ENCODE measurements around the gene DIP2B.
"Not testable (repeated sequence)": the region's sequence is repeated elsewhere in the genome, so short reads cannot be mapped to it uniquely, and the experiment has no call there.

Gene DIP2B

GRCh38 chr12:50555471-50555885, 50.7 kb downstream of the DIP2B start:
- Histone ChIP-seq H3K27ac (ENCODE audit: insufficient read depth in 1 of 2, low read depth in 1 of 2, low read length in 2 of 2, poor library complexity in 1 of 2, severe bottlenecking in 2 of 2) (peak overlapping the region in 1 of 2 experiments; percentile 50), H3K36me3 (ENCODE audit: control insufficient read depth in 4 of 4, insufficient read depth in 4 of 4, low read length in 3 of 4) (peaks cover 0 to 7% (median 1%) of the 10 kb centered on the region in 4 experiments), H3K27me3 (replicated peaks in 2 of 5; ENCODE audit: control insufficient read depth in 4 of 5, insufficient read depth in 5 of 5, low read length in 4 of 5) (no peaks in the 10 kb centered on the region), H3K4me1 (ENCODE audit: control extremely low read depth in 1 of 4, control insufficient read depth in 4 of 4, insufficient read depth in 4 of 4, low read length in 3 of 4) (peaks cover 0 to 14% (median 7%) of the 10 kb centered on the region in 4 experiments), H3K4me3 (ENCODE audit: control insufficient read depth in 1 of 7, extremely low read depth in 1 of 7, insufficient read depth in 4 of 7, low read depth in 2 of 7, low read length in 6 of 7) (no peak overlapping the region), H3K9me3 (ENCODE audit: control extremely low read depth in 1 of 5, control insufficient read depth in 4 of 5, insufficient read depth in 2 of 5, low read depth in 1 of 5, low read length in 4 of 5) (no peaks in the 10 kb centered on the region)
- DNase-seq = no peak
- ChIA-PET CTCF (no interaction called here), POLR2A (no interaction called here)
- WGBS (ENCODE audit: insufficient coverage) = 90% methylated on average over 4 of the region's 4 CpGs

GRCh38 chr12:50556273-50556672, 51.5 kb downstream of the DIP2B start:
- CTCF ChIA-PET = no interaction called here
- no peak for DNase-seq
- 100% methylated on average over 5 of the region's 11 CpGs for WGBS (ENCODE audit: insufficient coverage)
- H3K27ac ChIP-seq (ENCODE audit: insufficient read depth in 1 of 2, low read depth in 1 of 2, low read length in 2 of 2, poor library complexity in 1 of 2, severe bottlenecking in 2 of 2) = no peak overlapping the region
- POLR2A ChIA-PET = no interaction called here
- peaks cover 0 to 12% (median 8%) of the 10 kb centered on the region in 4 experiments for H3K4me1 ChIP-seq (ENCODE audit: control extremely low read depth in 1 of 4, control insufficient read depth in 4 of 4, insufficient read depth in 4 of 4, low read length in 3 of 4)
- H3K4me3 ChIP-seq (ENCODE audit: control insufficient read depth in 1 of 7, extremely low read depth in 1 of 7, insufficient read depth in 4 of 7, low read depth in 2 of 7, low read length in 6 of 7) = no peak overlapping the region
- H3K27me3 ChIP-seq (replicated peaks in 2 of 5; ENCODE audit: control insufficient read depth in 4 of 5, insufficient read depth in 5 of 5, low read length in 4 of 5) = no peaks in the 10 kb centered on the region
- no peaks in the 10 kb centered on the region for H3K9me3 ChIP-seq (ENCODE audit: control extremely low read depth in 1 of 5, control insufficient read depth in 4 of 5, insufficient read depth in 2 of 5, low read depth in 1 of 5, low read length in 4 of 5)
- peaks cover 0 to 7% (median 1%) of the 10 kb centered on the region in 4 experiments for H3K36me3 ChIP-seq (ENCODE audit: control insufficient read depth in 4 of 4, insufficient read depth in 4 of 4, low read length in 3 of 4)

- H3K27ac ChIP-seq (ENCODE audit: insufficient read depth in 1 of 2, low read depth in 1 of 2, low read length in 2 of 2, poor library complexity in 1 of 2, severe bottlenecking in 2 of 2); POLR2A ChIA-PET; DNase-seq; H3K9me3 ChIP-seq (ENCODE audit: control extremely low read depth in 1 of 5, control insufficient read depth in 4 of 5, insufficient read depth in 2 of 5, low read depth in 1 of 5, low read length in 4 of 5); H3K27me3 ChIP-seq (replicated peaks in 2 of 5; ENCODE audit: control insufficient read depth in 4 of 5, insufficient read depth in 5 of 5, low read length in 4 of 5); H3K4me3 ChIP-seq (ENCODE audit: control insufficient read depth in 1 of 7, extremely low read depth in 1 of 7, insufficient read depth in 4 of 7, low read depth in 2 of 7, low read length in 6 of 7); H3K36me3 ChIP-seq (ENCODE audit: control insufficient read depth in 4 of 4, insufficient read depth in 4 of 4, low read length in 3 of 4): not testable (repeated sequence)
- CTCF ChIA-PET = interaction anchor here (1.4 kb wide), 1 partner anchor 9 kb away, joined by 4 read pairs; no protein-coding TSS in a partner anchor
- 96% methylated on average over 5 of the region's 7 CpGs for WGBS (ENCODE audit: insufficient coverage)
- H3K4me1 ChIP-seq (ENCODE audit: control extremely low read depth in 1 of 4, control insufficient read depth in 4 of 4, insufficient read depth in 4 of 4, low read length in 3 of 4) = peaks cover 0 to 11% (median 7%) of the 10 kb centered on the region in 4 experiments
Measured at GRCh38 chr12:50556796-50557195, 52.0 kb downstream of the DIP2B start.

- POLR2A ChIA-PET = no interaction called here
- no peaks in the 10 kb centered on the region for H3K9me3 ChIP-seq (ENCODE audit: control extremely low read depth in 1 of 5, control insufficient read depth in 4 of 5, insufficient read depth in 2 of 5, low read depth in 1 of 5, low read length in 4 of 5)
- H3K27me3 ChIP-seq (replicated peaks in 2 of 5; ENCODE audit: control insufficient read depth in 4 of 5, insufficient read depth in 5 of 5, low read length in 4 of 5) = no peaks in the 10 kb centered on the region
- DNase-seq = no peak
- peaks cover 0 to 7% (median 0%) of the 10 kb centered on the region in 4 experiments for H3K36me3 ChIP-seq (ENCODE audit: control insufficient read depth in 4 of 4, insufficient read depth in 4 of 4, low read length in 3 of 4)
- WGBS (ENCODE audit: insufficient coverage) = 86% methylated on average over 1 of the region's 2 CpGs
- CTCF ChIA-PET = interaction anchor here (1.4 kb wide), 1 partner anchor 10 kb away, joined by 4 read pairs; no protein-coding TSS in a partner anchor
- H3K4me3 ChIP-seq (ENCODE audit: control insufficient read depth in 1 of 7, extremely low read depth in 1 of 7, insufficient read depth in 4 of 7, low read depth in 2 of 7, low read length in 6 of 7) = no peak overlapping the region
- peaks cover 0 to 11% (median 7%) of the 10 kb centered on the region in 4 experiments for H3K4me1 ChIP-seq (ENCODE audit: control extremely low read depth in 1 of 4, control insufficient read depth in 4 of 4, insufficient read depth in 4 of 4, low read length in 3 of 4)
- H3K27ac ChIP-seq (ENCODE audit: insufficient read depth in 1 of 2, low read depth in 1 of 2, low read length in 2 of 2, poor library complexity in 1 of 2, severe bottlenecking in 2 of 2) = no peak overlapping the region
Measured at GRCh38 chr12:50557421-50557820, 52.6 kb downstream of the DIP2B start.

- peak in 1 of 3 donors; percentile 23 for DNase-seq
- peaks cover 0 to 3% (median 0%) of the 10 kb centered on the region in 4 experiments for H3K36me3 ChIP-seq (ENCODE audit: control insufficient read depth in 4 of 4, insufficient read depth in 4 of 4, low read length in 3 of 4)
- ChIA-PET POLR2A (no interaction called here), CTCF (no interaction called here)
- no peak overlapping the region for H3K27ac ChIP-seq (ENCODE audit: insufficient read depth in 1 of 2, low read depth in 1 of 2, low read length in 2 of 2, poor library complexity in 1 of 2, severe bottlenecking in 2 of 2)
- peaks cover 6 to 20% (median 13%) of the 10 kb centered on the region in 4 experiments for H3K4me1 ChIP-seq (ENCODE audit: control extremely low read depth in 1 of 4, control insufficient read depth in 4 of 4, insufficient read depth in 4 of 4, low read length in 3 of 4)
- WGBS (ENCODE audit: insufficient coverage) = no CpG with 5 or more reads among the region's 1 CpG
- H3K27me3 ChIP-seq (replicated peaks in 2 of 5; ENCODE audit: control insufficient read depth in 4 of 5, insufficient read depth in 5 of 5, low read length in 4 of 5) = no peaks in the 10 kb centered on the region
- H3K9me3 ChIP-seq (ENCODE audit: control extremely low read depth in 1 of 5, control insufficient read depth in 4 of 5, insufficient read depth in 2 of 5, low read depth in 1 of 5, low read length in 4 of 5) = no peaks in the 10 kb centered on the region
- H3K4me3 ChIP-seq (ENCODE audit: control insufficient read depth in 1 of 7, extremely low read depth in 1 of 7, insufficient read depth in 4 of 7, low read depth in 2 of 7, low read length in 6 of 7) = no peak overlapping the region
Measured at GRCh38 chr12:50558970-50559369, 54.2 kb downstream of the DIP2B start.

GRCh38 chr12:50562520-50563433, 58.0 kb downstream of the DIP2B start:
- CTCF ChIA-PET = interaction anchor here (0.8 to 2.9 kb wide), 8 partner anchors 9 to 69 kb away, joined by 3 to 9 read pairs (median 4); no protein-coding TSS in a partner anchor
- no peaks in the 10 kb centered on the region for H3K9me3 ChIP-seq (ENCODE audit: control extremely low read depth in 1 of 5, control insufficient read depth in 4 of 5, insufficient read depth in 2 of 5, low read depth in 1 of 5, low read length in 4 of 5)
- peaks cover 12 to 34% (median 23%) of the 10 kb centered on the region in 4 experiments for H3K4me1 ChIP-seq (ENCODE audit: control extremely low read depth in 1 of 4, control insufficient read depth in 4 of 4, insufficient read depth in 4 of 4, low read length in 3 of 4)
- POLR2A ChIA-PET = interaction anchor here (0.6 kb wide), 1 partner anchor 12 kb away, joined by 5 read pairs; no protein-coding TSS in a partner anchor
- no peak overlapping the region for H3K27ac ChIP-seq (ENCODE audit: insufficient read depth in 1 of 2, low read depth in 1 of 2, low read length in 2 of 2, poor library complexity in 1 of 2, severe bottlenecking in 2 of 2)
- H3K36me3 ChIP-seq (ENCODE audit: control insufficient read depth in 4 of 4, insufficient read depth in 4 of 4, low read length in 3 of 4) = no peaks in the 10 kb centered on the region
- no peak overlapping the region for H3K4me3 ChIP-seq (ENCODE audit: control insufficient read depth in 1 of 7, extremely low read depth in 1 of 7, insufficient read depth in 4 of 7, low read depth in 2 of 7, low read length in 6 of 7)
- 100% methylated on average over 3 of the region's 7 CpGs for WGBS (ENCODE audit: insufficient coverage)
- DNase-seq = peak; percentile 43 to 79 (median 58)
- no peaks in the 10 kb centered on the region for H3K27me3 ChIP-seq (replicated peaks in 2 of 5; ENCODE audit: control insufficient read depth in 4 of 5, insufficient read depth in 5 of 5, low read length in 4 of 5)

- ChIA-PET POLR2A (no interaction called here), CTCF (interaction anchor here (0.8 to 2.9 kb wide), 6 partner anchors 9 to 68 kb away, joined by 3 to 9 read pairs (median 4); no protein-coding TSS in a partner anchor)
- Histone ChIP-seq H3K27ac (ENCODE audit: insufficient read depth in 1 of 2, low read depth in 1 of 2, low read length in 2 of 2, poor library complexity in 1 of 2, severe bottlenecking in 2 of 2) (no peak overlapping the region), H3K36me3 (ENCODE audit: control insufficient read depth in 4 of 4, insufficient read depth in 4 of 4, low read length in 3 of 4) (no peaks in the 10 kb centered on the region), H3K4me1 (ENCODE audit: control extremely low read depth in 1 of 4, control insufficient read depth in 4 of 4, insufficient read depth in 4 of 4, low read length in 3 of 4) (peaks cover 15 to 40% (median 26%) of the 10 kb centered on the region in 4 experiments), H3K27me3 (replicated peaks in 2 of 5; ENCODE audit: control insufficient read depth in 4 of 5, insufficient read depth in 5 of 5, low read length in 4 of 5) (no peaks in the 10 kb centered on the region), H3K4me3 (ENCODE audit: control insufficient read depth in 1 of 7, extremely low read depth in 1 of 7, insufficient read depth in 4 of 7, low read depth in 2 of 7, low read length in 6 of 7) (no peak overlapping the region), H3K9me3 (ENCODE audit: control extremely low read depth in 1 of 5, control insufficient read depth in 4 of 5, insufficient read depth in 2 of 5, low read depth in 1 of 5, low read length in 4 of 5) (no peaks in the 10 kb centered on the region)
- no peak for DNase-seq
- WGBS (ENCODE audit: insufficient coverage) = no CpG with 5 or more reads among the region's 1 CpG
Measured at GRCh38 chr12:50563434-50563787, 58.6 kb downstream of the DIP2B start.

All from common myeloid progenitor, CD34-positive (primary cell).